ENCODE data around the gene LRRC41.
"Not testable (repeated sequence)": the region's sequence is repeated elsewhere in the genome, so short reads cannot be mapped to it uniquely, and the experiment has no call there.

LRRC41 gene

GRCh38 chr1:46246548-46247435, 56.6 kb downstream of the LRRC41 start:
- no peak for DNase-seq (ENCODE audit: low read depth, low spot score)
- CTCF ChIA-PET = interaction anchor here (0.8 to 5.1 kb wide), 11 partner anchors 12 to 101 kb away, joined by 3 to 96 read pairs (median 4); partner anchors contain the start of genes LRRC41, NSUN4 and UQCRH
- peak overlapping the region; percentile 94 for H3K4me3 ChIP-seq (ENCODE audit: low read depth, low read length)
- POLR2A ChIA-PET = interaction anchor here (1.3 kb wide), 1 partner anchor 57 kb away, joined by 8 read pairs; the partner anchor contains the start of genes LRRC41 and UQCRH
- TF ChIP-seq, protein P1, sequence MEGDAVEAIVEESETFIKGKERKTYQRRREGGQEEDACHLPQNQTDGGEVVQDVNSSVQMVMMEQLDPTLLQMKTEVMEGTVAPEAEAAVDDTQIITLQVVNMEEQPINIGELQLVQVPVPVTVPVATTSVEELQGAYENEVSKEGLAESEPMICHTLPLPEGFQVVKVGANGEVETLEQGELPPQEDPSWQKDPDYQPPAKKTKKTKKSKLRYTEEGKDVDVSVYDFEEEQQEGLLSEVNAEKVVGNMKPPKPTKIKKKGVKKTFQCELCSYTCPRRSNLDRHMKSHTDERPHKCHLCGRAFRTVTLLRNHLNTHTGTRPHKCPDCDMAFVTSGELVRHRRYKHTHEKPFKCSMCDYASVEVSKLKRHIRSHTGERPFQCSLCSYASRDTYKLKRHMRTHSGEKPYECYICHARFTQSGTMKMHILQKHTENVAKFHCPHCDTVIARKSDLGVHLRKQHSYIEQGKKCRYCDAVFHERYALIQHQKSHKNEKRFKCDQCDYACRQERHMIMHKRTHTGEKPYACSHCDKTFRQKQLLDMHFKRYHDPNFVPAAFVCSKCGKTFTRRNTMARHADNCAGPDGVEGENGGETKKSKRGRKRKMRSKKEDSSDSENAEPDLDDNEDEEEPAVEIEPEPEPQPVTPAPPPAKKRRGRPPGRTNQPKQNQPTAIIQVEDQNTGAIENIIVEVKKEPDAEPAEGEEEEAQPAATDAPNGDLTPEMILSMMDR (IDR thresholded peaks at IDR 0.05; ENCODE audit: insufficient read depth, low read length, missing control alignments) = no peak

- H3K4me3 ChIP-seq (ENCODE audit: low read depth, low read length) = not testable (repeated sequence)
Observed at GRCh38 chr1:46246136-46246535, 57.3 kb downstream of the LRRC41 start.

GRCh38 chr1:46244656-46245371, 58.6 kb downstream of the LRRC41 start:
- CTCF ChIA-PET = interaction anchor here (0.6 to 5.1 kb wide), 23 partner anchors 8 to 283 kb away, joined by 3 to 96 read pairs (median 4); partner anchors contain the start of gene NSUN4
- DNase-seq (ENCODE audit: low read depth, low spot score) = no peak
- TF ChIP-seq, protein P1 (IDR thresholded peaks at IDR 0.05; ENCODE audit: insufficient read depth, low read length, missing control alignments) = peak; percentile 16
- POLR2A ChIA-PET = interaction anchor here (0.6 kb wide), 3 partner anchors 8 to 346 kb away, joined by 3 to 4 read pairs (median 3); no protein-coding TSS in a partner anchor
- no peak overlapping the region for H3K4me3 ChIP-seq (ENCODE audit: low read depth, low read length)

More at GRCh38 chr1:46246136-46246535, 57.3 kb downstream of the LRRC41 start:
- POLR2A ChIA-PET = interaction anchor here (1.3 kb wide), 1 partner anchor 58 kb away, joined by 8 read pairs; the partner anchor contains the start of genes LRRC41 and UQCRH
- CTCF ChIA-PET = interaction anchor here (0.8 to 5.1 kb wide), 11 partner anchors 12 to 102 kb away, joined by 3 to 96 read pairs (median 4); partner anchors contain the start of genes LRRC41, NSUN4 and UQCRH
- not testable (repeated sequence) for DNase-seq (ENCODE audit: low read depth, low spot score)

- not testable (repeated sequence) for DNase-seq (ENCODE audit: low read depth, low spot score); H3K4me3 ChIP-seq (ENCODE audit: low read depth, low read length)
- CTCF ChIA-PET = interaction anchor here (0.8 to 5.1 kb wide), 4 partner anchors 20 to 104 kb away, joined by 3 to 96 read pairs (median 30); partner anchors contain the start of gene NSUN4
- POLR2A ChIA-PET = interaction anchor here (0.6 kb wide), 1 partner anchor 103 kb away, joined by 3 read pairs; no protein-coding TSS in a partner anchor
Observed at GRCh38 chr1:46243831-46244230, 59.6 kb downstream of the LRRC41 start.

- DNase-seq (ENCODE audit: low read depth, low spot score) = no peak
- TF ChIP-seq, protein P1 (IDR thresholded peaks at IDR 0.05; ENCODE audit: insufficient read depth, low read length, missing control alignments) = no peak
- POLR2A ChIA-PET = no interaction called here
- CTCF ChIA-PET = interaction anchor here (5.1 kb wide), 1 partner anchor 105 kb away, joined by 96 read pairs; no protein-coding TSS in a partner anchor
- no peak overlapping the region for H3K4me3 ChIP-seq (ENCODE audit: low read depth, low read length)
Observed at GRCh38 chr1:46242918-46243317, 60.5 kb downstream of the LRRC41 start.

DNA sequence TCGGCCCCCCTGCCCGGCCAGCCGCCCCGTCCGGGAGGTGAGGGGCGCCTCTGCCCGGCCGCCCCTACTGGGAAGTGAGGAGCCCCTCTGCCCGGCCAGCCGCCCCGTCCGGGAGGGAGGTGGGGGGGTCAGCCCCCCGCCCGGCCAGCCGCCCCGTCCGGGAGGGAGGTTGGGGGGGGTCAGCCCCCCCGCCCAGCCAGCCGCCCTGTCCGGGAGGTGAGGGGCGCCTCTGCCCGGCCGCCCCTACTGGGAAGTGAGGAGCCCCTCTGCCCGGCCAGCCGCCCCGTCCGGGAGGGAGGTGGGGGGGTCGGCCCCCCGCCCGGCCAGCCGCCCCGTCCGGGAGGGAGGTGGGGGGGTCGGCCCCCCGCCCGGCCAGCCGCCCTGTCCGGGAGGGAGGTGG, 61.7 kb downstream of the LRRC41 start:
- POLR2A ChIA-PET; DNase-seq (ENCODE audit: low read depth, low spot score); H3K4me3 ChIP-seq (ENCODE audit: low read depth, low read length); CTCF ChIA-PET: not testable (repeated sequence)

DNA sequence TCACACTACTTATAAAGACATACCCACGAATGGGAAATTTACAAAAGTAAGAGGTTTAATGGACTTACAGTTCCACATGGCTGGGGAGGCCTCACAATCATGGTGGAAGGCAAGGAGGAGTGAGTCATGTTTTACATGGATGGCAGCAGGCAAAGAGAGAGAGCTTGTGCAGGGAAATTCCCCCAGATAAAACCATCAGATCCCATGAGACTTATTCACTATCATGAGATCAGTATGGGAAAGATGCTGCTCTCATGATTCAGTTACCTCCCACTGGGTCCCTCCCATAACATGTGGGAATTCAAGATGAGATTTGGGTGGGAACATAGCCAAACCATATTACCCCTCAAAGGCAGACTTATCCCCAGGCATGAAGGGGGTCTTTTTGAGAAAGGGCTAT, 64.6 kb downstream of the LRRC41 start:
- DNase-seq (ENCODE audit: low read depth, low spot score) = peak; percentile 29
- H3K4me3 ChIP-seq (ENCODE audit: low read depth, low read length); POLR2A ChIA-PET: not testable (repeated sequence)
- CTCF ChIA-PET = interaction anchor here (1.3 to 2.4 kb wide), 2 partner anchors 15 to 19 kb away, joined by 4 to 8 read pairs; no protein-coding TSS in a partner anchor

- H3K4me3 ChIP-seq (ENCODE audit: low read depth, low read length) = no peak overlapping the region
- ChIA-PET CTCF (interaction anchor here (1.0 to 1.5 kb wide), 2 partner anchors 8 to 11 kb away, joined by 3 to 5 read pairs; no protein-coding TSS in a partner anchor), POLR2A (interaction anchor here (0.6 kb wide), 1 partner anchor 8 kb away, joined by 4 read pairs; no protein-coding TSS in a partner anchor)
- no peak for DNase-seq (ENCODE audit: low read depth, low spot score)
- TF ChIP-seq, protein P1 (IDR thresholded peaks at IDR 0.05; ENCODE audit: insufficient read depth, low read length, missing control alignments) = no peak
Observed at GRCh38 chr1:46236882-46237281, 66.5 kb downstream of the LRRC41 start.

DNA sequence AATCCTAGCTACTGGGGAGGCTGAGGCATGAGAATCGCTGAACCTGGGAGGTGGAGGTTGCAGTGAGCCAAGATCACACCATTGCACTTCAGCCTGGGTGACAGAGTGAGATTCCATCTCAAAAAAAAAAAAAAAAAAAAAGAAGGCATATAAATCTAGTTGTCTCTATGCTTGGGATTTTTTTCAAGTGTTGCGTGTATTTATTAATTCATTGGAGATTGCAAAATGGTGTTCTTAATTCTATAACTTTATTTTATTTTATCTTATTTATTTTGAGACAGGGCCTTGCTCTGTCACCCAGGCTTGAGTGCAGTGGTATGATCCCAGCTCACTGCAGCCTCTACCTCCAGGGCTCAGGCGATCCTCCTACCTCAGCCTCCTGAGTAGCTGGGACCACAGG, 72.2 kb downstream of the LRRC41 start:
- CTCF ChIA-PET = interaction anchor here (0.7 to 4.6 kb wide), 4 partner anchors 7 to 16 kb away, joined by 3 to 63 read pairs (median 4); no protein-coding TSS in a partner anchor
- DNase-seq (ENCODE audit: low read depth, low spot score); H3K4me3 ChIP-seq (ENCODE audit: low read depth, low read length); POLR2A ChIA-PET: not testable (repeated sequence)

All from AG04449 (cell line).